Tibial artery (tissue), 4 donors: ENCODE results near the gene RERE.

Experiments used
- DNase-seq, 2 donors: peaks; one replicate each; pipeline ENCODE4 v3.0.0-alpha.2; 2019
- H3K27ac ChIP-seq, 2 donors: fragments of 200-600 bp; sonication (generic) in 1 of 2; 1 replicate in 1 of 2; 2 replicates in 1 of 2; pipeline ENCODE4 v1.5.1; 2018 to 2019; ENCODE audit warnings: mild to moderate bottlenecking in 1 of 2
- H3K27me3 ChIP-seq, 2 donors: fragments of 200-600 bp; sonication (generic) in 1 of 2; one replicate each; pipeline versions ENCODE4 v1.5.1 to v1.6.0; 2016 to 2019
- H3K36me3 ChIP-seq, 3 donors: fragments of 200-600 bp; sonication (generic) in 2 of 3; one replicate each; pipeline ENCODE4 v1.5.1; 2016 to 2019; ENCODE audit warnings: mild to moderate bottlenecking in 2 of 3
- H3K4me1 ChIP-seq, 4 donors: fragments of 200-600 bp; sonication (generic) in 2 of 4; 1 replicate in 3 of 4; 2 replicates in 1 of 4; pipeline ENCODE4 v1.5.1; 2016 to 2019
- H3K4me3 ChIP-seq, 2 donors: fragments of 200-600 bp; sonication (generic) in 1 of 2; 1 replicate in 1 of 2; 2 replicates in 1 of 2; pipeline ENCODE4 v1.5.1; 2018 to 2019; ENCODE audit warnings: mild to moderate bottlenecking in 2 of 2
- H3K9me3 ChIP-seq, 3 donors: fragments of 200-600 bp; sonication (generic) in 1 of 3; one replicate each; pipeline ENCODE4 v1.5.1; 2016 to 2019
- intact Hi-C: fragments of 100-400 bp; cut with DNase I; formaldehyde crosslinking; loops from one replicate; pipeline ENCODE4 v1.15.0; 2023; ENCODE audit warnings: low total_unique reads
- TF ChIP-seq, protein P1 (sequence below), 2 experiments: fragments of 200-600 bp in 1 of 2; fragments of 450-650 bp in 1 of 2; IDR thresholded peaks; one replicate each; pipeline ENCODE4 v1.5.1; 2017 to 2019; ENCODE audit warnings: antibody characterized with exemption in 2 of 2, mild to moderate bottlenecking in 1 of 2, moderate library complexity in 1 of 2

Gene RERE

DNA sequence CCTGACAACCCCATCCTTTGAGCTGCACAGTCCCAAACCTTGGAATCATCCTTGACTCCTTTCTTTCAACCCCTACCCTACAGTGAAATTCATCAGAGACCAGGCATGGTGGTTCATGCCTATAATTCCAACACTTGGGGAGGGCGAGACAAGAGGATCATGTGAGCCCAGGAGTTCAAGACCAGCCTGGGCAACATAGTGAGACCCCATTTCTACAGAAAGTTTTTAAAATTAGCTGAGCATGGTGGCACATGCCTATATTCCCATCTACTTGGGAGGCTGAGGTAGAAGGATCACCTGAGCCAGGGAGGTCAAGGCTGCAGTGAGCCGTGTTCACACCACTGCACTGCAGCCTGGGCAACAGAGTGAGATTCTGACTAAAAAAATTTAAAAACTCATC, 34.5 kb downstream of the RERE start:
- Histone ChIP-seq H3K27ac (no peak overlapping the region), H3K4me1 (no peaks in the 10 kb centered on the region), H3K9me3 (no peaks in the 10 kb centered on the region), H3K27me3 (no peaks in the 10 kb centered on the region), H3K4me3 (no peak overlapping the region), H3K36me3 (no peaks in the 10 kb centered on the region)
- intact Hi-C loops = no loop called here
- DNase-seq = no peak
- TF ChIP-seq, protein P1, sequence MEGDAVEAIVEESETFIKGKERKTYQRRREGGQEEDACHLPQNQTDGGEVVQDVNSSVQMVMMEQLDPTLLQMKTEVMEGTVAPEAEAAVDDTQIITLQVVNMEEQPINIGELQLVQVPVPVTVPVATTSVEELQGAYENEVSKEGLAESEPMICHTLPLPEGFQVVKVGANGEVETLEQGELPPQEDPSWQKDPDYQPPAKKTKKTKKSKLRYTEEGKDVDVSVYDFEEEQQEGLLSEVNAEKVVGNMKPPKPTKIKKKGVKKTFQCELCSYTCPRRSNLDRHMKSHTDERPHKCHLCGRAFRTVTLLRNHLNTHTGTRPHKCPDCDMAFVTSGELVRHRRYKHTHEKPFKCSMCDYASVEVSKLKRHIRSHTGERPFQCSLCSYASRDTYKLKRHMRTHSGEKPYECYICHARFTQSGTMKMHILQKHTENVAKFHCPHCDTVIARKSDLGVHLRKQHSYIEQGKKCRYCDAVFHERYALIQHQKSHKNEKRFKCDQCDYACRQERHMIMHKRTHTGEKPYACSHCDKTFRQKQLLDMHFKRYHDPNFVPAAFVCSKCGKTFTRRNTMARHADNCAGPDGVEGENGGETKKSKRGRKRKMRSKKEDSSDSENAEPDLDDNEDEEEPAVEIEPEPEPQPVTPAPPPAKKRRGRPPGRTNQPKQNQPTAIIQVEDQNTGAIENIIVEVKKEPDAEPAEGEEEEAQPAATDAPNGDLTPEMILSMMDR (IDR thresholded peaks at IDR 0.05) = no peak

DNA sequence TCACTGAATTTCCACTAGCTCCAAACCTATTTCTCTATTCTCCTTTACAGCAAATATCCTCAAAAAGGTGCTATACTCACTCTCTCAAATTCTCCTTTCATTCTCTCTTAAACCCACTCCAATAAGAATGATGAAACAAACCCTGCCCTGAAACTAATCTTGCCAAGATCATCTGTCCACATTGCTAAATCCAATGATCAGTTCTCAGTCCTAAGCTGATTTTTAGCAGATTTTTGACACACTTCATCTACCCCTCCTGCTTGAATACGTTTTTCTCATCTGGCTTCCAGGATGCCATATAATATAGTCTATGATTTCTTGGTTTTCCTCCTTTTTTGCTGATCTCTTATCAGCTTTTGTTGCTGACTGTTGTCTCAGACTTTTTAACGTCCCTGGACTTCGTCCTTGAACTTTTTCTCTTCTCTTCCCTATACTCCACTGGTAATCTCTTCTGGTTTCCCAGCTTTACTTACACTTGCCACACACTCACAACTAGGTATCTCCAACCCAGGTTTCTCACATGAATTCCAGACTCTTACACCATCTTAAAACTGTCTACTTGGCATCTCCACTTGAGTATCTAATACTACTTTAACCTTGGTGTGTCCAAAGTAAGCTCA, 35.3 kb downstream of the RERE start:
- DNase-seq = no peak
- no peaks in the 10 kb centered on the region for H3K9me3 ChIP-seq
- no peak overlapping the region for H3K27ac ChIP-seq
- intact Hi-C loops = no loop called here
- no peaks in the 10 kb centered on the region for H3K36me3 ChIP-seq
- H3K27me3 ChIP-seq = no peaks in the 10 kb centered on the region
- H3K4me1 ChIP-seq = no peaks in the 10 kb centered on the region
- no peak overlapping the region for H3K4me3 ChIP-seq
- TF ChIP-seq, protein P1 (IDR thresholded peaks at IDR 0.05) = no peak

- TF ChIP-seq, protein P1 (IDR thresholded peaks at IDR 0.05) = no peak
- no peaks in the 10 kb centered on the region for H3K4me1 ChIP-seq
- no peak for DNase-seq
- intact Hi-C loops = no loop called here
- H3K4me3 ChIP-seq = no peak overlapping the region
- H3K27ac ChIP-seq = no peak overlapping the region
- H3K9me3 ChIP-seq = no peaks in the 10 kb centered on the region
- no peaks in the 10 kb centered on the region for H3K36me3 ChIP-seq
- H3K27me3 ChIP-seq = no peaks in the 10 kb centered on the region
Measured at GRCh38 chr1:8780405-8780804, 37.0 kb downstream of the RERE start.

DNA sequence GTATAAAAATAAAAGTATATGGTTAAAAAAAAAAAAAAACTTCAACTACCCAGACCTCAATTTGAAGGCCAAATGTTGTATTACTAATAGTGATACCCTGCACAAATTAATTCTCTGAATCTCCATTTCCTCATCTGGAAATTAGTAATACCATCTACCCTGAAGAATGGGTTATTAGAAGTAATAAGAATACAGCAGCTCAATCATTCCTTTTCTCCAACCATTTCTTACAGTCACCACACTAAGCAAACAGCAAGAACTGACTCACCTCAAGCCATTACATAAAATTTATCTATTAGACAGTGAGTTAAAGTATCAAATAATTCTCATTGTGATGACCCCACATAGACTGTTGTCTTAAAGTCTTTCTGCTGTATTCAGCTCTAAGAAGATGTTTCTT, 39.6 kb downstream of the RERE start:
- Histone ChIP-seq H3K27me3 (no peaks in the 10 kb centered on the region), H3K4me3 (no peak overlapping the region), H3K9me3 (no peaks in the 10 kb centered on the region), H3K36me3 (no peaks in the 10 kb centered on the region), H3K4me1 (no peaks in the 10 kb centered on the region), H3K27ac (no peak overlapping the region)
- intact Hi-C loops = no loop called here
- TF ChIP-seq, protein P1 (IDR thresholded peaks at IDR 0.05) = no peak
- DNase-seq = no peak

DNA sequence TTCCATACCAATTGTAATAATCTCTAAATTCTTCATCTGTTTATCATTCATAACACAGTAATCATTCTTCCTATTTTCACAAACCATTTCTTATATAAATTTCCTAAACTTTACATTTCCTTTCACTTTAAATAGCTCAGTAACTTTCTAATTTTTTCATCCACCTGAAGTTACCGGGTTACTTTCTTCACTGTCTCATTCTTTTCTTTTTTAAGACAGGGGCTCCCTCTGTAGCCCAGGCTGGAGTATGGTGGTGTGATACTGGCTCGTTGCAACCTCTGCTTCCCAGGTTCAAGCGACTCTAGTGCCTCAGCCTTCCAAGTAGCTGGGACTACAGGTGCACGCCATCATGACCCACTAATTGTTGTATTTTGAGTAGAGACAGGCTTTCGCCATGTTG, 41.3 kb downstream of the RERE start:
- intact Hi-C loops = no loop called here
- no peaks in the 10 kb centered on the region for H3K4me1 ChIP-seq
- DNase-seq = no peak
- no peaks in the 10 kb centered on the region for H3K36me3 ChIP-seq
- H3K4me3 ChIP-seq = no peak overlapping the region
- TF ChIP-seq, protein P1 (IDR thresholded peaks at IDR 0.05) = no peak
- no peaks in the 10 kb centered on the region for H3K27me3 ChIP-seq
- no peaks in the 10 kb centered on the region for H3K9me3 ChIP-seq
- no peak overlapping the region for H3K27ac ChIP-seq

DNA sequence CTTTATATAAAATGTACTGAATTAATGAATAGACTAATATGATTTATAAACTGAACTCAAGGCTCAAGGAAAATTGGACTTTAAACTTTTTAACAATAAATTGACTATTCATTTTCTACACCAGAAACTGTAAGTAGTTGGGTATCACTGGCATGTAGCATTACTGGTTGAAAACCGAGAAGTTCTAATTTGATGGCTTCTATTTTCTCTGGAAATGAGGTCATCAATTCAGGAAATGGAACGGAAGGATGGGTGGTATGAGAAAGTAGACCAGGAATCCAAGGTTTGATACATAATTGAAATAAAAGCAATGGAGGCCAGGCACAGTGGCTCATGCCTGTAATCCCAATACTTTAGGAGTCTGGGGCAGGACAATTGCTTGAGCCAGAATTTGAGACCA, 50.4 kb downstream of the RERE start:
- H3K4me3 ChIP-seq = no peak overlapping the region
- intact Hi-C loops = no loop called here
- DNase-seq = no peak
- TF ChIP-seq, protein P1 (IDR thresholded peaks at IDR 0.05) = no peak
- no peak overlapping the region for H3K27ac ChIP-seq
- peaks cover 0 to 22% (median 6%) of the 10 kb centered on the region in 4 donors for H3K4me1 ChIP-seq
- no peaks in the 10 kb centered on the region for H3K9me3 ChIP-seq
- H3K36me3 ChIP-seq = no peaks in the 10 kb centered on the region
- no peaks in the 10 kb centered on the region for H3K27me3 ChIP-seq
